Ecto neural progenitor cell (in vitro differentiated cells): ENCODE data around the gene IL1F10.
"Not testable (repeated sequence)": the region's sequence is repeated elsewhere in the genome, so short reads cannot be mapped to it uniquely, and the experiment has no call there.

Experiments
- DNase-seq: peaks from one replicate; pipeline ENCODE4 v3.0.0-alpha.2; 2018; ENCODE audit warnings: low spot score

Gene IL1F10

GRCh38 chr2:113081488-113082210 lies 13.9 kb downstream of the IL1F10 start:
- DNase-seq = no peak

DNA sequence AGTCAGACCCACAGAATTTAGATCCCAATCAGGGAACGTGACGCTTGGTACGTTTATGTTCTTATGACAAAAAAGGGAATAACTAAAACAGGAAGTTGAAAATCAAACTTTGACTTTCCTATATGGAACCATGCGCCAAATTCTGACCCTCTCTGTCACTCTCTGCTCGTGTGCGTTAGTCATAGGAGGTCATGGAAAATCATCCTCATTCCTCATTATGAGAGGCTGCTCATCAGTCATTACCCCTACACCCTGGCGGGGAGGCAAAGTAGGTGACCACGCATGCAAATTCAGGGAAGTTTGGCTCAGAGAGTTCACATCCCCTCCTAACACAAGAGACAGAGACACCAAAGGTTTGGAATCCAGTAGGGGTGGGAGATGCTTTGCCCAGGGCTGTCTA lies 15.5 kb downstream of the IL1F10 start:
- DNase-seq = no peak

DNA sequence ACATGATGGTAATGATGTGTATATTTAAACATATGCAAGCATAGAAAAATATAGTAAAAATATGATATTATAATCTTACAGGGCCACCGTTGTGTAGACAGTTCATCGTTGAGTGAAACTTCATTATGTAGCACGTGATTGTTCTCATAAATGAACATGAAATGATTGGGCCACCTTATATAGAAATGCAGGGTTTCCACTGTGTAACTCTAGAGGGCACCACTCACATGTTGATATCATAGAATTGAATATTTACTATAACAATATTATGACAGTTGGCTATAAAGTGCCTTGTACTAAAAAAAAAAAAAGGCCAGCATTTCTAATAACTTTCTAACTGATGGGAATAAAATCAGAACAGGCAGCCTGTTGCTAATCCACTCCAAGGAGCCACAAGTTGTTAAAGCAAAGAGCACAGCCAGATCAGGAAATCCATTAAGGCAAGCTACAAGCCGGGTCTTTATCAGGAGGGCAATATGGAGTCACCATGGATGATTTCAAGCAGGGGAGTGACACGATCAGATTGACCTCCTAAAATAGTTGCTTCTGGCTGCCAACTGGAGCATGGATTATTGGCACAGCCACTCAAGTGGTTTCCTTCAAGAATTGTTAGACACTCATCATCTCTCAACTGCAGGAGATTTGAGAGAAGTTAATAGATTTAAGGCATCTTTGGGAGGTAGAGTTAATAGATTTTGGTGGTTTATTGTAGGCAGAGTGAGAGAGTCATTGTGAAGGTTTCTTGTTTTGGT lies 16.7 kb downstream of the IL1F10 start:
- no peak for DNase-seq

- DNase-seq = no peak
These were observed 17.8 kb downstream of the IL1F10 start for GRCh38 chr2:113085542-113085941.

- no peak for DNase-seq
These were observed 20.6 kb downstream of the IL1F10 start for GRCh38 chr2:113088213-113088992.

GRCh38 chr2:113089916-113090315 lies 22.1 kb downstream of the IL1F10 start:
- DNase-seq = no peak

DNA sequence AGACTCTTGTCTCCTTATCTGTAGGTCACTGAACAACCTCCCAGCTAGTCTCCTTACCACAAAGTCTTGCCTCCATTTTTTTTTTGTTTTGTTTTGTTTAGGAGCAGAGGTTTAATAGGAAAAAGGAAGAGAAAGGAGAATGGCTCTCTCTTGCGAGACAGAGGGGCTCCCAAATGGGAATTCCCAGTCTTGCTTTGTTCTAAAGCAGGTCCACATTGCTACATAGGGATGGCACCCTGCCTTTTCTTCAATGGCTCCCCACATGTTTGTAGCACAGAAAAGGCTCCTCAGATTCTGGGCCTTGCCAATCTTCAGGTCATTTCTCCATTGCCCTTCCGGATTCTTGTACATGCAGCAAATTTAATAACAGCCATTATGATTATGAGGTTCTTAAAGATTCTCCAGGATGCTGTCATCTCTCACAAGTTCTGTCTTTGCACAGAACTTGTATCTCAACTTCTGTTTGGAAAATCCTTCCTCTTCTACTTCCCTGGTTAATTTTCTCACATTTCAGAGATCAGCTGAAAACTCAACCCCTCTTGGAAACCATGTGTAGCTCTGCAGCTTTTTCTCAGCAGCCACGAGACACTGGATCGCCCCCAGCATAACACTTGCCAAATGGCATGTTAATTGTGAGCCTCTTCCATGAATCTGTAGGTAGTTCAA lies 23.6 kb downstream of the IL1F10 start:
- no peak for DNase-seq

- no peak for DNase-seq
These were observed 25.3 kb downstream of the IL1F10 start for GRCh38 chr2:113092864-113093612.

GRCh38 chr2:113093613-113093977 lies 25.8 kb downstream of the IL1F10 start:
- no peak for DNase-seq

DNA sequence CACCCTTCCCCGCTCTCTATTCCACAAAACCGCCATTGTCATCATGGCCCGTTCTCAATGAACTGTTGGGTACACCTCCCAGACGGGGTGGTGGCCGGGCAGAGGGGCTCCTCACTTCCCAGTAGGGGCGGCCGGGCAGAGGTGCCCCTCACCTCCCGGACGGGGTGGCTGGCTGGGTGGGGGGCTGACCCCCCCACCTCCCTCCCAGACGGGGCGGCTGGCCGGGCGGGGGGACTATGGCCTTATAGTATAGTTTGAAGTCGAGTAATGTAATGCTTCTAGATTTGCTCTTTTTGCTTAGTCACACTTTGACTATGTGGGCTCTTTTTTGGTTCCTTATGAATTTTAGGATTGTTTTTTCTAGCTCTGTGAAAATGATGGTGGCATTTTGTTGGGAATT lies 28.5 kb downstream of the IL1F10 start:
- DNase-seq = not testable (repeated sequence)

GRCh38 chr2:113096842-113097618 lies 29.3 kb downstream of the IL1F10 start:
- not testable (repeated sequence) for DNase-seq

DNA sequence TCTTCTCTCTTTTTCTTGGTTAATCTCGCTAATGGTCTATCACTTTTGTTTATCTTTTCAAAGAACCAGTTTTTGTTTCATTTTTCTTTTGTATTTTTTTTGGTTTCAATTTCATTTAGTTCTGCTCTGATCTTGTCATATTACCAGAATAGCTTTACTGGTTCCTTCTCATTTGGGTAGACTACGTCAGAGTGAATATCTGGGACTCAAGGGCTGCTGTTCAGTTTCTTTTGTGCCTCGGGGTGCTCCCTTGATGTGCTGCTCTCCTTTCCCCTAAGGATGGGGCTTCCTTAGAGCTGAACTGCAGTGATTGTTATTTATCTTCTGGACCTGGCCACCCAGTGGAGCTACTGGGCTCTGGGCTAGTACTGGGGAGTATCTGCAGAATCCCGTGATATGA lies 30.3 kb downstream of the IL1F10 start:
- DNase-seq = no peak

GRCh38 chr2:113098532-113098931 lies 30.8 kb downstream of the IL1F10 start:
- no peak for DNase-seq

GRCh38 chr2:113102133-113102532 lies 34.4 kb downstream of the IL1F10 start:
- no peak for DNase-seq

- no peak for DNase-seq
These were observed 35.5 kb downstream of the IL1F10 start for GRCh38 chr2:113103277-113103676.

DNA sequence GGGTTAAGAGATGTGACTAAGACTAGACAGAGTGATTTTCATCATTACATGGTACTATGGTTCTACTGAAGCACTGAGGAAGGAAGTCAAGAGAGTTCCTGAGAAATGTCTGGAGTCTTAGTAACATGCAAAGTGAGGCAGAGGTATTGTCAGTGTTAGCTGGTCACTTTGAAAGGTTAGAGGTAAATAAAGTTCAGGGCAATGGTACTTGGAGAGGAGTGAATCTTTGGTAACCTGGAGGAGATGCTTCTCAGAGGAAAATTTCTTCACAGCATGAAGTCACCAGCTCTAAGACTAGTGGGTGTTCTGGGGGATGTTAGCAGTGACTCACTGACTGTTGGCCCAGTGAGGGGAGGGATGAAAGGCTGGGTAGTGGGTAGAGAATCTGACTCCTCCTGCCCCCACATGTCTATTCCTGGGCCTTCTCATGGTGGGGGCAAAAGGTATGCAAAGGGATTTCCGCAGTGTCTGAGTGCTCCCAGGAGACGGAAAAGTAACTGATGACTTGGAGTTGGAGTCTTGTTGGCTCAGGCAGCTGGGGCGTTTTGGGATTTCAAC lies 36.4 kb downstream of the IL1F10 start:
- no peak for DNase-seq

GRCh38 chr2:113105047-113105785 lies 37.4 kb downstream of the IL1F10 start:
- DNase-seq = no peak

DNA sequence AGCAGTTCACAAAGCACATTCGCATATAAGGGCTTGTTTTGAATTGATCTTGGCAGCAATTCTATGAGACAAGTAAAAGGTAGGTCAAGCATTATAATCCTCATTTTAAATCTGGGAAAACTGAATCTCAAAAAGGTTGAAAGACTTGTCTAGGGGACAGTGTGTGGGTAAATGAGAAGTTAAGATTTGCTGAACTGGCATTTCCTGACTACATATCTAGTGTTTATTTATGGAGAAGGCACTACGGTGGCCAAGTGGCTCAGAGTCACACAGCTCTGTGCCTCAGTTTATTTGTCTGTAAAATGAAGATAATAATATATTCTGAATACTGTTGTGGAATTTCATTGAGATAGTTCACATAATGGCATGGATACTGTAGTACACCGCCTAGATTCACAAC lies 43.4 kb downstream of the IL1F10 start:
- DNase-seq = no peak

- DNase-seq = no peak
These were observed 44.1 kb downstream of the IL1F10 start for GRCh38 chr2:113111823-113112287.

DNA sequence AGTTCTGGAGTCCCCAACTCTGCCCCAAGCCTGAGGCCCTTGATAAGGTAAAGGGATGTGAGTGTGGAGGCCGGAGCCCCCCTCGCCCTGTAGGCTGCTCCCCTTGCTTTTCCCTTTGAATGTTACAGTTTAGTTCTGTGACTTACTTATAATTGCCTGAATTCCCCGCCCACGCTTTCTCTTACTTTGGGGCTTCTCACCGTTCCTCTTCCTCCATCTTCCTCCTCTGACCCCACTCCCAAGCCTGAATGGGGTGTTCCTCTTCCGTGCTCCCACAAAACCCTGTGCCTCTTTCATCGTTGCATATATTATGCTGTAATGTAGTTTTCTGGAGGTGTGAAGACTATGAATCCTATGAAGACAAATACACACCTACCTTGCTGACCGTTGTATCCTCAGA lies 44.7 kb downstream of the IL1F10 start:
- no peak for DNase-seq
